ENCODE measurements around the gene ADGRG1.

DNA sequence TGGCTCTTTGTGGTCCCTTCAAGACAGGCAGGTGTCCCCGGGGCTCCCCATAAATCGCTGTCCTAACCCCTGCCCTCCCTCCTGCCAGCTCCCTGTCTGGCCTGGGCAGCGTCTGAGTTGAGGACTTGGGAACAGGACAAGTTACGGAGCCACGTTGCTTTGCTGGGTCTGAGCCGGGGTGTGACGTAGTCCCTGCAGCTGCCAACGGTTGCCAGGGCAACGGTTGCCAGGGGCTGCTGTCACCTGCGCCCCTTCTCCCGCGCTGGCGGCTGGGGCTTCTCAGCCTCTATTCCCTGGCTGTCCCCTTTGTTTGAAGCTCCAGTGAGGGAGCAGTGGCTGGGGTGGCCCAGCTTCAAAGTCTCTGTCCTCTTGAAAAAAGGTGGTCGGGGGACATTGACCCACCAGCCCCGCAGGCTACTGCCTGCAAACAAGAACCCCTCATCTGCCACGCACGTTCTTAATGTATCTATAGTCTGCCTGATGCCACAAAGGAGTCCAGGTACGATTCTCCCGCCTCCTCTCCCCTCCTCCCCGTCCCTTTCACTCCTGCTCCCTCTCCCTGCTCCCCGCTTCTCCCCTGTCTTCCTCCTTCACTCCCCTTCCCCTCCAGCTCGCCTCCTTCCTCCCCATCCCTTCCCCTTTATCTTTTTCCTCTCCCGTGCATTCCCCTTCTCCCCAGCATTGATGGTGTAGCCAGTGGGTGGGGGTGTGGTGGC lies 10.9 kb downstream of the ADGRG1 start:
- TF ChIP-seq POLR2A (IDR thresholded peaks at IDR 0.05) = no peak
- TF ChIP-seq, protein P1, sequence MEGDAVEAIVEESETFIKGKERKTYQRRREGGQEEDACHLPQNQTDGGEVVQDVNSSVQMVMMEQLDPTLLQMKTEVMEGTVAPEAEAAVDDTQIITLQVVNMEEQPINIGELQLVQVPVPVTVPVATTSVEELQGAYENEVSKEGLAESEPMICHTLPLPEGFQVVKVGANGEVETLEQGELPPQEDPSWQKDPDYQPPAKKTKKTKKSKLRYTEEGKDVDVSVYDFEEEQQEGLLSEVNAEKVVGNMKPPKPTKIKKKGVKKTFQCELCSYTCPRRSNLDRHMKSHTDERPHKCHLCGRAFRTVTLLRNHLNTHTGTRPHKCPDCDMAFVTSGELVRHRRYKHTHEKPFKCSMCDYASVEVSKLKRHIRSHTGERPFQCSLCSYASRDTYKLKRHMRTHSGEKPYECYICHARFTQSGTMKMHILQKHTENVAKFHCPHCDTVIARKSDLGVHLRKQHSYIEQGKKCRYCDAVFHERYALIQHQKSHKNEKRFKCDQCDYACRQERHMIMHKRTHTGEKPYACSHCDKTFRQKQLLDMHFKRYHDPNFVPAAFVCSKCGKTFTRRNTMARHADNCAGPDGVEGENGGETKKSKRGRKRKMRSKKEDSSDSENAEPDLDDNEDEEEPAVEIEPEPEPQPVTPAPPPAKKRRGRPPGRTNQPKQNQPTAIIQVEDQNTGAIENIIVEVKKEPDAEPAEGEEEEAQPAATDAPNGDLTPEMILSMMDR (IDR thresholded peaks at IDR 0.05) = no peak
